Activated CD8-positive, alpha-beta T cell treated with anti-CD3 and anti-CD28 coated beads for 36 hours (primary cell): ENCODE results near the gene HTN1. TPM values are rescaled to one million over a fixed set of nuclear protein-coding genes. Genes with fewer than 3 reads are reported as not detected.

Source experiments
- ATAC-seq: fragments of 200-7000 bp; cut with Tn5 transposase; one replicate; pipeline ENCODE4 v1.10.0; 2021; ENCODE audit warnings: mild to moderate bottlenecking, moderate library complexity
- CTCF ChIA-PET: fragments of 350-600 bp; sonication (Branson Sonifier 250); formaldehyde crosslinking; loops from one replicate; lab custom pipeline; 2021; ENCODE audit warnings: antibody characterized with exemption; lab: Charles Lee
- POLR2A ChIA-PET: fragments of 350-600 bp; sonication (Branson Sonifier 250); formaldehyde crosslinking; loops from one replicate; lab custom pipeline; 2021; ENCODE audit warnings: antibody characterized with exemption; lab: Charles Lee
- DNase-seq: peaks from one replicate; pipeline ENCODE4 v3.0.0-alpha.2; 2020
- H3K27ac Mint-ChIP-seq: one replicate; pipeline ENCODE4 v1.8.0; 2021; ENCODE audit warnings: mild to moderate bottlenecking, mixed read lengths
- H3K27me3 Mint-ChIP-seq: one replicate; pipeline ENCODE4 v1.8.0; 2021; ENCODE audit warnings: mixed read lengths
- H3K36me3 Mint-ChIP-seq: one replicate; pipeline ENCODE4 v1.8.0; 2021; ENCODE audit warnings: low read depth, mixed read lengths
- H3K4me1 Mint-ChIP-seq: one replicate; pipeline ENCODE4 v1.8.0; 2021; ENCODE audit warnings: low read depth, mixed read lengths
- H3K4me3 Mint-ChIP-seq: one replicate; pipeline ENCODE4 v1.8.0; 2021; ENCODE audit warnings: mild to moderate bottlenecking, moderate library complexity, mixed read lengths
- H3K9me3 Mint-ChIP-seq: one replicate; pipeline ENCODE4 v1.8.0; 2021; ENCODE audit warnings: mixed read lengths
- intact Hi-C: fragments of 100-400 bp; cut with micrococcal nuclease; formaldehyde crosslinking; loops from one replicate; pipeline ENCODE4 v1.10.0; 2022
- total RNA-seq, 2 experiments: library from RNA; stranded (reverse); gene quantifications; one replicate each; pipeline ENCODE4 v1.2.3, GENCODE V29; 2021
- TF ChIP-seq, protein P1 (sequence below): fragments of 200-600 bp; IDR thresholded peaks from one replicate; pipeline ENCODE4 v1.8.0; 2022; ENCODE audit warnings: antibody characterized with exemption, mild to moderate bottlenecking

Gene HTN1
- total RNA-seq, 2 experiments from 2014 or later: not detected

DNA sequence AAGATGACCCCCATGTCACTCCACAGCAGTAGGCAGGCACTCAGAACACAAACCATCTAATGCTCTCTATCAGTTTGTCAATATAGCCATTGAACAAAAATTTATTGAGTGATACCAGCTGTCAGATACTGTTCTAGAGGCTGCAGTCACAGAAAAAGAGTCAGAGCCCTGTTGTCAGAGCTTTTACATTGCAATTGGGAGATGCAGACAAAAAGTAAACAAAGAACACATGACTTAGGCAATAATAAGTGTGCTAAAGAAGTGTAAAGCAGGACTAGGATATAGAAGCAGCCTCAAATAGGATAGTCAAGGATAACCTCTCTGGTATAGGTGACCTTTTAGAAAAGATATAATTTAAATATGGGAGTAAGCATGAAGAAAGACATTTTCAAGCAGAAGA is 8.9 kb downstream of the HTN1 start:
- H3K36me3 Mint-ChIP-seq: no peaks in the 10 kb centered on the region
- no peak overlapping the region for H3K4me3 Mint-ChIP-seq
- no peaks in the 10 kb centered on the region for H3K27me3 Mint-ChIP-seq
- H3K27ac Mint-ChIP-seq: no peak overlapping the region
- H3K9me3 Mint-ChIP-seq: no peaks in the 10 kb centered on the region
- DNase-seq: no peak
- ChIA-PET POLR2A (no interaction called here), CTCF (no interaction called here)
- ATAC-seq: no peak
- H3K4me1 Mint-ChIP-seq: no peaks in the 10 kb centered on the region
- intact Hi-C loops: no loop called here
- TF ChIP-seq, protein P1, sequence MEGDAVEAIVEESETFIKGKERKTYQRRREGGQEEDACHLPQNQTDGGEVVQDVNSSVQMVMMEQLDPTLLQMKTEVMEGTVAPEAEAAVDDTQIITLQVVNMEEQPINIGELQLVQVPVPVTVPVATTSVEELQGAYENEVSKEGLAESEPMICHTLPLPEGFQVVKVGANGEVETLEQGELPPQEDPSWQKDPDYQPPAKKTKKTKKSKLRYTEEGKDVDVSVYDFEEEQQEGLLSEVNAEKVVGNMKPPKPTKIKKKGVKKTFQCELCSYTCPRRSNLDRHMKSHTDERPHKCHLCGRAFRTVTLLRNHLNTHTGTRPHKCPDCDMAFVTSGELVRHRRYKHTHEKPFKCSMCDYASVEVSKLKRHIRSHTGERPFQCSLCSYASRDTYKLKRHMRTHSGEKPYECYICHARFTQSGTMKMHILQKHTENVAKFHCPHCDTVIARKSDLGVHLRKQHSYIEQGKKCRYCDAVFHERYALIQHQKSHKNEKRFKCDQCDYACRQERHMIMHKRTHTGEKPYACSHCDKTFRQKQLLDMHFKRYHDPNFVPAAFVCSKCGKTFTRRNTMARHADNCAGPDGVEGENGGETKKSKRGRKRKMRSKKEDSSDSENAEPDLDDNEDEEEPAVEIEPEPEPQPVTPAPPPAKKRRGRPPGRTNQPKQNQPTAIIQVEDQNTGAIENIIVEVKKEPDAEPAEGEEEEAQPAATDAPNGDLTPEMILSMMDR: no peak

DNA sequence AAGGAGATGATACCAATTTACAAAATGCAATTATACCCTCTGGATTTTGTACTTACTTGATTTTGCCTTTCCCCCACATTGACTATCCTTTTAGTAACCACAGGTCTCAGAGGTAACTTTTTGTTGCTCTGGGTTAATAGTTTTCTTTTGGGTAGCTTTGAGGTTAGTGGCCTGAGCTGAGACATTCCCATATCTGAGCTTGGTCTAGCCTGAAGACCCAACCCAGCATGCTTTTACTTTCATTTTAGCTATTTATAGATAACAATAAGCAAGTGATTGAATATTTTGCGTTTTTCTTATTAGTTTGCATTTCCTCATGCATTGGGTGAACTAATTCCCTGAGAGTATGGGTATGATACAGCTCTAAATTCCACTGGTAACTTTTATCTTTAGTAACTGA is 11.8 kb downstream of the HTN1 start:
- intact Hi-C loops: no loop called here
- TF ChIP-seq, protein P1: no peak
- Mint-ChIP-seq H3K27ac (no peak overlapping the region), H3K36me3 (no peaks in the 10 kb centered on the region), H3K4me1 (no peaks in the 10 kb centered on the region), H3K9me3 (no peaks in the 10 kb centered on the region), H3K27me3 (no peaks in the 10 kb centered on the region), H3K4me3 (no peak overlapping the region)
- POLR2A ChIA-PET: no interaction called here
- CTCF ChIA-PET: interaction anchor here (0.6 kb wide), 1 partner anchor 1687 kb away, joined by 3 read pairs; no protein-coding TSS in a partner anchor
- no peak for DNase-seq
- ATAC-seq: no peak

DNA sequence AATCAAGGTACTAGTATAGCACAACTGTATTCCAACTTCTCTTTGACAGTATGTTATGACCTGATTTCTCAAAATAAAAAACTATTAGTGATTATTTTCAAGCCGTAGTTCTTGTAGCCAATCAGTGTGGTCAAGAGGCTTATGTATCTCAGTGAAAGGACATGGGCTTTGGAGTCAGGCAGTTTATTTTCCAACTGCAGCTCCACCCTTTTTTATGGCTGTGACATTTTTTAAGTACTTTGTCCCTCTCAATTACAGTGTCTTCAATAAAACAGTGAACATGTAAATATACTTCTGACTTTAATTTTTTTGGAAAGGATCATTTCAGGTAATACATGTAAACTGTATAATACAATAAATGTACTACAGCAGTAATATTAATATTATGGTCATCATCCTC is 30.0 kb downstream of the HTN1 start:
- Mint-ChIP-seq H3K27ac (no peak overlapping the region), H3K27me3 (no peaks in the 10 kb centered on the region), H3K36me3 (no peaks in the 10 kb centered on the region), H3K4me3 (no peak overlapping the region), H3K9me3 (no peaks in the 10 kb centered on the region), H3K4me1 (no peaks in the 10 kb centered on the region)
- ChIA-PET CTCF (no interaction called here), POLR2A (no interaction called here)
- intact Hi-C loops: no loop called here
- TF ChIP-seq, protein P1: no peak
- no peak for DNase-seq
- no peak for ATAC-seq

DNA sequence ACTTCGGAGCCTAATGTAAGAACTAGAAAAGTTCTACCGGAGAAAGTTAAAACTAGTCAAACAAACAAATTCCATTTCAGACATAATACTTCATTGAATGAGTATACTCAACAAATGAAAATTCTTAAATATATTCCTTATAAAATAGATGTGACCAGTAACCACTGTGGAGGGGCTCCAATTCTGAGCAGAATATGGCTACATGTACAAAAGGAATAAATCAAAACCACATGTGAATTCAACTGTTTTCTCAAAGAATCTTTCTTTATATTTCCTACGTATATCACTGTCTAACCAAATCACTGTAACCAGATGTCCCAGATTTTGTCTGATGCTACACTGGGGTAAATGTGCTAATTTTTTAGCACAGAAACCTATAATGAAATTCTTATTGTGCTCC is 49.0 kb downstream of the HTN1 start:
- Mint-ChIP-seq H3K4me3 (no peak overlapping the region), H3K4me1 (no peaks in the 10 kb centered on the region), H3K27me3 (no peaks in the 10 kb centered on the region), H3K36me3 (no peaks in the 10 kb centered on the region), H3K9me3 (no peaks in the 10 kb centered on the region), H3K27ac (no peak overlapping the region)
- TF ChIP-seq, protein P1: no peak
- CTCF ChIA-PET: no interaction called here
- DNase-seq (no peak), ATAC-seq (no peak)
- intact Hi-C loops: no loop called here
- POLR2A ChIA-PET: no interaction called here

Other genes with a start within 250 kb of the HTN1 start
- not detected for gene SULT1E1, start 190.3 kb upstream of the HTN1 start, total RNA-seq
- gene CSN1S1, start 119.4 kb upstream of the HTN1 start, total RNA-seq: not detected
- not detected for gene CSN2, start 84.7 kb upstream of the HTN1 start, total RNA-seq
- gene STATH, start 54.5 kb upstream of the HTN1 start, total RNA-seq: not detected
- not detected for gene HTN3, start 22.0 kb upstream of the HTN1 start, total RNA-seq
- not detected for gene PRR27, start 103.8 kb downstream of the HTN1 start, total RNA-seq
- not detected for gene ODAM, start 145.3 kb downstream of the HTN1 start, total RNA-seq
- gene FDCSP, start 175.7 kb downstream of the HTN1 start, total RNA-seq: not detected
- not detected for gene CSN3, start 192.2 kb downstream of the HTN1 start, total RNA-seq